Activated T-helper 9 cell treated with anti-CD3 and anti-CD28 coated beads, Interleukin-2, amount 50 U/mL, for 16 hours (primary cell): ENCODE measurements around the gene DHX35.

Source experiments
- DNase-seq: peaks from one replicate; pipeline ENCODE4 v3.0.0-alpha.2; 2020; ENCODE audit warnings: low read depth

The DHX35 gene

GRCh38 chr20:39066471-39067242 is 104.5 kb downstream of the DHX35 start:
- DNase-seq = no peak

GRCh38 chr20:39067526-39068216 is 105.5 kb downstream of the DHX35 start:
- no peak for DNase-seq

GRCh38 chr20:39069976-39070375 is 107.8 kb downstream of the DHX35 start:
- DNase-seq = no peak

- no peak for DNase-seq
Measured at GRCh38 chr20:39070484-39071231, 108.5 kb downstream of the DHX35 start.

- DNase-seq = no peak
Measured at GRCh38 chr20:39072132-39072531, 110.0 kb downstream of the DHX35 start.

GRCh38 chr20:39072653-39073052 is 110.5 kb downstream of the DHX35 start:
- DNase-seq = no peak

- DNase-seq = no peak
Measured at GRCh38 chr20:39075731-39076130, 113.6 kb downstream of the DHX35 start.

GRCh38 chr20:39076958-39077357 is 114.8 kb downstream of the DHX35 start:
- DNase-seq = no peak

- no peak for DNase-seq
Measured at GRCh38 chr20:39080326-39080725, 118.2 kb downstream of the DHX35 start.

GRCh38 chr20:39081255-39081654 is 119.1 kb downstream of the DHX35 start:
- DNase-seq = peak; percentile 65

- DNase-seq = no peak
Measured at GRCh38 chr20:39082622-39083398, 120.7 kb downstream of the DHX35 start.

GRCh38 chr20:39083761-39084160 is 121.6 kb downstream of the DHX35 start:
- no peak for DNase-seq

- no peak for DNase-seq
Measured at GRCh38 chr20:39089029-39089428, 126.9 kb downstream of the DHX35 start.
